HT-29 (cell line): Measurements from ENCODE around the gene DOCK7. TPM values are rescaled to one million over a fixed set of nuclear protein-coding genes. Genes with fewer than 3 reads are reported as not detected.
A peak's percentile ranks its signal among the peaks of the same experiment; 100 is the strongest.

Experiments
- DNase-seq: peaks from one replicate; pipeline ENCODE4 v3.0.0-alpha.2; 2015; ENCODE audit warnings: low spot score
- small RNA-seq: library from RNA; depleted of rRNA; stranded (forward); fragments of <200 nt; gene quantifications from one replicate; pipeline ENCODE3, GENCODE V24; 2014
- total RNA-seq: library from RNA; depleted of rRNA; stranded (reverse); fragments of >200 nt; shearing (Covaris generic); gene quantifications from 2 replicates; pipeline ENCODE4 v1.2.3, GENCODE V29; 2014; rRNA removed

The DOCK7 gene
- total RNA-seq, 1 experiment from 2014 or later = 10.5 TPM

GRCh38 chr1:62417351-62417999 lies 270.7 kb downstream of the DOCK7 start:
- no peak for DNase-seq

GRCh38 chr1:62415687-62416086 lies 272.5 kb downstream of the DOCK7 start:
- DNase-seq = no peak

GRCh38 chr1:62407398-62408009 lies 280.7 kb downstream of the DOCK7 start:
- DNase-seq = peak; percentile 75

GRCh38 chr1:62406576-62406975 lies 281.6 kb downstream of the DOCK7 start:
- no peak for DNase-seq

GRCh38 chr1:62405247-62405646 lies 282.9 kb downstream of the DOCK7 start:
- DNase-seq = no peak

Small RNAs within 50 kb of the gene (small RNA-seq; reads per million reads assigned to genes)
- not detected for gene AL451044.1

Other genes with a start within 250 kb of the DOCK7 start
- gene ANGPTL3, start 90.9 kb downstream of the DOCK7 start, total RNA-seq = not detected in 2 replicates
- gene ATG4C, start 95.7 kb upstream of the DOCK7 start, total RNA-seq = 1.6 and 3.7 TPM in 2 replicates